Esophagus squamous epithelium (tissue), 5 donors: ENCODE data around the gene OR1F1. TPM values are rescaled to one million over a fixed set of nuclear protein-coding genes. Genes with fewer than 3 reads are reported as not detected.

Source experiments
- DNase-seq: peaks from one replicate; lab custom pipeline; 2025; lab: John Stamatoyannopoulos, UW
- H3K27ac ChIP-seq, 4 donors: fragments of 200-600 bp; sonication (generic); one replicate each; pipeline ENCODE4 v1.5.1; 2016 to 2019; ENCODE audit warnings: mild to moderate bottlenecking in 1 of 4
- H3K27me3 ChIP-seq, 4 donors: fragments of 200-600 bp; sonication (generic); 1 replicate in 3 of 4; 2 replicates in 1 of 4; pipeline versions ENCODE4 v1.5.1 to v1.6.0; 2017 to 2021; ENCODE audit warnings: antibody characterized with exemption in 1 of 4
- H3K36me3 ChIP-seq, 3 donors: fragments of 200-600 bp; sonication (generic); one replicate each; pipeline ENCODE4 v1.5.1; 2016 to 2019
- H3K4me1 ChIP-seq, 3 donors: fragments of 200-600 bp; sonication (generic); one replicate each; pipeline ENCODE4 v1.5.1; 2017 to 2019
- H3K4me3 ChIP-seq, 4 donors: fragments of 200-600 bp; sonication (generic); 1 replicate in 3 of 4; 2 replicates in 1 of 4; pipeline ENCODE4 v1.5.1; 2016 to 2019; ENCODE audit warnings: mild to moderate bottlenecking in 2 of 4, moderate library complexity in 1 of 4
- H3K9me3 ChIP-seq, 3 donors: fragments of 200-600 bp; sonication (generic); one replicate each; pipeline ENCODE4 v1.5.1; 2016 to 2019
- POLR2A ChIP-seq, 4 donors: fragments of 450-650 bp; IDR thresholded peaks; one replicate each; pipeline ENCODE4 v1.6.1; 2017; ENCODE audit warnings: antibody characterized with exemption in 4 of 4, mild to moderate bottlenecking in 4 of 4, moderate library complexity in 3 of 4
- WGBS, 2 donors: methylation state at CpG; one replicate each; pipeline ENCODE4 v1.1.5; 2018; 5-methylcytosine and 5-hydroxymethylcytosine counted together
- intact Hi-C: fragments of 100-400 bp; cut with DNase I; formaldehyde crosslinking; loops from one replicate; pipeline ENCODE4 v1.15.0; 2022
- total RNA-seq, 4 donors: library from RNA; depleted of rRNA; stranded (reverse); fragments of >200 nt; gene quantifications; one replicate each; pipeline ENCODE4 v1.1.0, GENCODE V29; 2016
- TF ChIP-seq, protein P1 (sequence below), 6 experiments: fragments of 450-650 bp in 4 of 6; fragments of 200-600 bp in 2 of 6; sonication (generic) in 2 of 6; IDR thresholded peaks; one replicate each; pipeline ENCODE4 v1.5.1; 2016 to 2019; ENCODE audit warnings: antibody characterized with exemption in 6 of 6, mild to moderate bottlenecking in 4 of 6, moderate library complexity in 4 of 6
- donor health status: DM: yes; HTN: yes; CAD: no.

Gene OR1F1
- total RNA-seq, 4 donors from 2014 or later = not detected

DNA sequence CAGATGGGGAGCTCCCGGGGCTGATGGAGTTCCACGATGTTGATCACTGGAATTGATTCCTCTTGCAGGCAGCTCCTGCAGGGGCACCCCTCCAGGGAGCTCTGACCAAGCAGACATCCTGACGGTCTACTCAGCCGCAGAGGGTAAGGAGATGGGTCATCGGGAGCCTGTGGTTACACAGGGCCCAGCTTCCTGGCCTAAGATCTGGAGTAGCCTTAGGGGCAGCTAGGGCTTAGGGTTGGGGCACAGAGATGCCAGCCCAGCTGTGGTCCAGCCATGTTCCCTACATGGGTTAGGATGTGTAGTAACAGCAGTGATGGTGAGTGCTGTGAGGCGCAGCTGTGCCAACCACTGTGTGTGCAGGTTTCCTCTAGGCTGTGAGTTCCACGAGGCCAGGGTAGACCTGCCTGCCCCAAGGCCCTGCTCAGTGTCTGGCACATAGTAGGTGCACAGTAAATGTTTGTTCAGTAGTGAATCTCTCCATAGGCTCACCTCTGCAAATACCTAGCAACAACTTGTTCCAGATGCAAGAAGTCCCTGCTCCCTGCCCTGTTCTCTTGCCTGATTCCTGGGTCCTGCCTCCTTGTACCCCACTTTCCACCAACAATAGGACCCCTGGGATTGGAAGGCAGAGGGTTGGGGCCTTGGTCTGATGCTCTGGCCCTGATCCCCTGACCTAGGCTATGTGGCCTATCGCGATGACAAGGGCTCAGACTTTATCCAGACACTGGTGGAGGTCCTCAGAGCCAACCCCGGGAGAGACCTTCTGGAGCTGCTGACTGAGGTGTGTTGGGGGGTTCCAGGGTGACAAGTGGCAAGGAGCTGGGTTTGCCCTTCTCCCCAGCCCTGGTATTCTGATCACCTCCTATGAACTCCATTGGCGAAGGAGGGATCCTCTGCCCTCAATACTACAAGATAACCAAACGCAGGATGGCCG, 39.5 kb upstream of the OR1F1 start:
- Histone ChIP-seq H3K27me3 (no peaks in the 10 kb centered on the region), H3K4me3 (no peak overlapping the region), H3K36me3 (no peaks in the 10 kb centered on the region), H3K9me3 (no peaks in the 10 kb centered on the region), H3K27ac (no peak overlapping the region), H3K4me1 (peaks cover 23 to 38% (median 24%) of the 10 kb centered on the region in 3 donors)
- no peak for DNase-seq
- intact Hi-C loops = no loop called here
- TF ChIP-seq, protein P1, sequence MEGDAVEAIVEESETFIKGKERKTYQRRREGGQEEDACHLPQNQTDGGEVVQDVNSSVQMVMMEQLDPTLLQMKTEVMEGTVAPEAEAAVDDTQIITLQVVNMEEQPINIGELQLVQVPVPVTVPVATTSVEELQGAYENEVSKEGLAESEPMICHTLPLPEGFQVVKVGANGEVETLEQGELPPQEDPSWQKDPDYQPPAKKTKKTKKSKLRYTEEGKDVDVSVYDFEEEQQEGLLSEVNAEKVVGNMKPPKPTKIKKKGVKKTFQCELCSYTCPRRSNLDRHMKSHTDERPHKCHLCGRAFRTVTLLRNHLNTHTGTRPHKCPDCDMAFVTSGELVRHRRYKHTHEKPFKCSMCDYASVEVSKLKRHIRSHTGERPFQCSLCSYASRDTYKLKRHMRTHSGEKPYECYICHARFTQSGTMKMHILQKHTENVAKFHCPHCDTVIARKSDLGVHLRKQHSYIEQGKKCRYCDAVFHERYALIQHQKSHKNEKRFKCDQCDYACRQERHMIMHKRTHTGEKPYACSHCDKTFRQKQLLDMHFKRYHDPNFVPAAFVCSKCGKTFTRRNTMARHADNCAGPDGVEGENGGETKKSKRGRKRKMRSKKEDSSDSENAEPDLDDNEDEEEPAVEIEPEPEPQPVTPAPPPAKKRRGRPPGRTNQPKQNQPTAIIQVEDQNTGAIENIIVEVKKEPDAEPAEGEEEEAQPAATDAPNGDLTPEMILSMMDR (IDR thresholded peaks at IDR 0.05) = no peak
- no peak for TF ChIP-seq POLR2A (IDR thresholded peaks at IDR 0.05)
- 85 to 100% methylated on average over 1 to 5 of the region's 13 CpGs for WGBS, 2 donors

DNA sequence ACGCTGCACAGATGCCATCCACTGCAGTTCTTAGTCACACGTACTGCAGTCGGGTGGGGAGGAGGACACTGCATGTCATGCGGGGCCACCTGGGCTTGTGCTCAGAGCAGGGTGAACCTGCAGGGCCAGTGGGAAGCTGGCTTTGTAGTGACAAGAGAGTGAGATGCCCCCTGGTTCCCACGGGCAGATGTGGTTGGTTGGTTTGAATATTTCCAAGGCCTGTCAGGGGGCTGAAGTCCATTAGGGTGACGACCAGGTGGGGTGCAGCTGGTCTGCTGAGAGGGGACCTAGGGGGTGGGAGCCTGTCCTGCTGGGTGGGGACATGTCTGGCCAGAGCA, 38.8 kb upstream of the OR1F1 start:
- no peaks in the 10 kb centered on the region for H3K36me3 ChIP-seq
- H3K4me3 ChIP-seq = peak overlapping the region in 2 of 4 donors; percentile 65 to 69
- H3K27ac ChIP-seq = peak overlapping the region; percentile 77 to 93 (median 88)
- no peak for DNase-seq
- TF ChIP-seq POLR2A (IDR thresholded peaks at IDR 0.05) = no peak
- TF ChIP-seq, protein P1 (IDR thresholded peaks at IDR 0.05) = no peak
- no peaks in the 10 kb centered on the region for H3K27me3 ChIP-seq
- no peaks in the 10 kb centered on the region for H3K9me3 ChIP-seq
- intact Hi-C loops = no loop called here
- WGBS, 2 donors = 60% methylated on average over 1 of the region's 6 CpGs; no CpG with 5 or more reads in 1 of the 2 donors
- H3K4me1 ChIP-seq = peaks cover 23 to 38% (median 24%) of the 10 kb centered on the region in 3 donors

DNA sequence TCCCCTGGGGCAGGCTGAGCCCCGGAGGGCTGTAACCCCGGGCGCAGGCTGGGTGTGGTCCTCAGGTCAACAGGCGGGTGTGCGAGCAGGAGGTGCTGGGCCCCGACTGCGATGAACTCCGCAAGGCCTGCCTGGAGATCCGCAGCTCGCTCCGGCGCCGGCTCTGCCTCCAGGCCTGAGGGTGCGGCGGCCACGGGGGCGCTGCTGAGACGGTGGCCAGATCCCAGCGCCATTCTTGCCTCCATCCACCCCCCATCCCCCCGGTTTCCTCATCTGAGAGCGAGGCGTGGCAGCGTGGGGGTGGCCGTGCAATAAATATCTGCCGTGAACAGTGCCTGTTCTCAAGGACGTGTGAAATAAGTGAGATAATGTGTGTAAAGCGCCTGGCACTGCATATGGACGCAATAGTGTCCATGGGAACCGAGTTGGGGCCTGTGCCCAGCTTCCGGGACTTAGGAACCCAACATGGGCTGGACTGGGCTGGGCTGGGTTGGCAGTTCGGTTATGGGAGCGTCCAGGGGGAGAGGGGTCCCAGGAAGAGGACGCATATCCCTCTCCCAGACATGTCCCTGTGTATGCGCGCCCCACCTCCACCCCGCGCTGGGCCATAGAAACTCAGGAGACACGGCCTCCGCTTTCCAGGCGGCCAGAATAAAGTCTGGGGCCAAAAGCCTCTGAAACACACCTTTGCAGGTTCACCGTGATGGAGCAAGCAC, 38.2 kb upstream of the OR1F1 start:
- DNase-seq = no peak
- 1% methylated on average over 22 of the region's 41 CpGs; no CpG with 5 or more reads in 1 of the 2 donors for WGBS, 2 donors
- Histone ChIP-seq H3K27me3 (no peaks in the 10 kb centered on the region), H3K9me3 (no peaks in the 10 kb centered on the region), H3K27ac (peak overlapping the region; percentile 77 to 93 (median 88)), H3K4me1 (peaks cover 23 to 38% (median 24%) of the 10 kb centered on the region in 3 donors), H3K36me3 (no peaks in the 10 kb centered on the region), H3K4me3 (peak overlapping the region; percentile 64 to 85 (median 67))
- TF ChIP-seq, protein P1 (IDR thresholded peaks at IDR 0.05) = peak in 5 of 6 experiments; percentile 17 to 32 (median 27)
- TF ChIP-seq POLR2A (IDR thresholded peaks at IDR 0.05) = no peak
- intact Hi-C loops = no loop called here

DNA sequence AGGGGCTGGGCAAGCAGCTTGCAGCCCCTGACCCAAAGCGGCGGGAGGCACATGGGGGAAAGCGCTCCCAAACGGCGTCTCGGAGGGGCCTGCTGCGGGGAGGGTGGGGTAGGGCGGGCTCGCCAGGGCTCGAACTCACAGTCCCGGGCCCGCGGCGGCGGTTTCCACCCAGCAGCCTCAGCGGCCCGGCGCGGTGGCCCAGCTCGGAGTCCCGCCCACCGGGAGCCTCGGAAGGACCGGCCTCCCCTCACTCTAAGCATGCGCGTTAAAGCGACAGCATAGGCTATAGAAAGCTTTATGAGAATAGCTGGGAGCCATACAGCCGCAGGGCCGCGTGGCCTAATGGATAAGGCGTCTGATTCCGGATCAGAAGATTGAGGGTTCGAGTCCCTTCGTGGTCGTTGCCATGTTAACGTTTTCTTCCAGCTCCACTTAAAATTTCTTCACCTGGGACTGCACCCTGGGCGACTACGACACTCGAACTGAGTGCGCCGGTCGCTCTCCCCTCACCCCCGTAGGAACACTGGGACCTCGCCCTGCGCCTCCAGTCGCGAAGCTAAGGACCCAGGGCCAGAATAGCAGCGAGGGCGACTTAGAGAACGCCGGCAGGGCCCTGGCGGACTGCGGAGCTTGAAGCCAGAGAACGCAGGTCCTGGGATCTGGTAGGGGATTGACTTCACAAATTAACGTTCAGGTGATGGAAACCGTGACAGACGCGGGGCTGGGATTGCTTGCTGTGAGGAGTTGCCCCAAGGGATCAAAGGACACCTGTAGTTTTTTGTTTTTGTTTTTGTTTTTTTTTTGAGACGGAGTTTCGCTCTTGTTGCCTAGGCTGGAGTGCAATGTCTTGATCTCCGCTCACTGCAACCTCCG, 37.4 kb upstream of the OR1F1 start:
- Histone ChIP-seq H3K27ac (peak overlapping the region; percentile 77 to 93 (median 88)), H3K9me3 (no peaks in the 10 kb centered on the region), H3K27me3 (no peaks in the 10 kb centered on the region), H3K36me3 (no peaks in the 10 kb centered on the region), H3K4me1 (peaks cover 23 to 38% (median 24%) of the 10 kb centered on the region in 3 donors), H3K4me3 (peak overlapping the region; percentile 64 to 85 (median 67))
- WGBS, 2 donors = 4 to 13% methylated on average over 9 to 11 of the region's 62 CpGs
- peak in 1 of 4 donors; percentile 0 for TF ChIP-seq POLR2A (IDR thresholded peaks at IDR 0.05)
- TF ChIP-seq, protein P1 (IDR thresholded peaks at IDR 0.05) = peak in 2 of 6 experiments; percentile 4 to 23
- peak; percentile 51 for DNase-seq
- intact Hi-C loops = no loop called here
